Keratinocyte (primary cell): ENCODE measurements around the gene PRKCA. TPM values are rescaled to one million over a fixed set of nuclear protein-coding genes. Genes with fewer than 3 reads are reported as not detected.

Experiments used
- DNase-seq: peaks from one replicate; pipeline ENCODE4 v3.0.0-alpha.2; 2011; ENCODE audit warnings: low read depth, missing footprints, low spot score
- FAIRE-seq: peaks from 2 replicates; lab custom pipeline; 2011; peaks lifted over from hg19 to GRCh38; lab: Jason Lieb, UNC
- H2AFZ ChIP-seq: 2 replicates; pipeline ENCODE4 v1.6.0; 2012; ENCODE audit warnings: low read length, control low read depth, inconsistent platforms; ENCODE audit not compliant: control insufficient read depth
- H3K27ac ChIP-seq: 2 replicates; pipeline ENCODE4 v1.5.1; 2011; ENCODE audit warnings: low read length; ENCODE audit not compliant: control insufficient read depth, insufficient read depth
- H3K27me3 ChIP-seq: 3 replicates; pipeline ENCODE4 v1.6.0; 2011; ENCODE audit warnings: low read length; ENCODE audit not compliant: control insufficient read depth, insufficient read depth; ENCODE audit errors: extremely low read depth
- H3K36me3 ChIP-seq, 2 experiments: 2 replicates in 1 of 2; 3 replicates in 1 of 2; pipeline ENCODE4 v1.5.1; 2011; ENCODE audit warnings: low read length in 2 of 2, mild to moderate bottlenecking in 1 of 2; ENCODE audit not compliant: control insufficient read depth in 2 of 2, insufficient read depth in 2 of 2; ENCODE audit errors: extremely low read depth in 1 of 2
- H3K4me1 ChIP-seq: 3 replicates; pipeline ENCODE4 v1.5.1; 2011; ENCODE audit warnings: low read length; ENCODE audit not compliant: control insufficient read depth, insufficient read depth; ENCODE audit errors: extremely low read depth
- H3K4me2 ChIP-seq: 3 replicates; pipeline ENCODE4 v1.6.0; 2011; ENCODE audit warnings: low read depth, low read length; ENCODE audit not compliant: control insufficient read depth, insufficient read depth; ENCODE audit errors: extremely low read depth
- H3K4me3 ChIP-seq, 3 experiments: fragments of 200-600 bp in 1 of 3; sonication (generic) in 1 of 3; 2 replicates in 2 of 3; 3 replicates in 1 of 3; pipeline ENCODE4 v1.5.1; 2011 to 2016; ENCODE audit warnings: low read length in 3 of 3, mild to moderate bottlenecking in 3 of 3, control low read depth in 2 of 3, inconsistent platforms in 1 of 3, low read depth in 1 of 3, mixed read lengths in 1 of 3, mixed run types in 1 of 3, moderate library complexity in 1 of 3; ENCODE audit not compliant: control insufficient read depth in 2 of 3, insufficient read depth in 2 of 3; ENCODE audit errors: extremely low read depth in 1 of 3
- H3K79me2 ChIP-seq: 2 replicates; pipeline ENCODE4 v1.6.0; 2012; ENCODE audit warnings: low read length; ENCODE audit not compliant: control insufficient read depth, insufficient read depth
- H3K9ac ChIP-seq: 3 replicates; pipeline ENCODE4 v1.6.0; 2011; ENCODE audit warnings: low read length; ENCODE audit not compliant: control insufficient read depth, insufficient read depth; ENCODE audit errors: extremely low read depth
- H3K9me1 ChIP-seq: 3 replicates; pipeline ENCODE4 v1.6.0; 2011; ENCODE audit warnings: low read length; ENCODE audit not compliant: control insufficient read depth, insufficient read depth; ENCODE audit errors: extremely low read depth
- H3K9me3 ChIP-seq: 2 replicates; pipeline ENCODE4 v1.5.1; 2012; ENCODE audit warnings: low read depth, low read length; ENCODE audit not compliant: control insufficient read depth
- H4K20me1 ChIP-seq: 3 replicates; pipeline ENCODE4 v1.6.0; 2011; ENCODE audit warnings: low read length; ENCODE audit not compliant: control insufficient read depth, insufficient read depth; ENCODE audit errors: extremely low read depth
- EZH2 ChIP-seq: IDR thresholded peaks from one replicate; pipeline ENCODE4 v1.6.1; 2012; ENCODE audit warnings: inconsistent platforms, mild to moderate bottlenecking, low read length, moderate library complexity
- dilution Hi-C: fragments of 300-500 bp; cut with MboI; formaldehyde crosslinking; loops from one replicate; pipeline ENCODE4 v1.7.0; 2020; ENCODE audit warnings: low sequenced_read_pairs; ENCODE audit not compliant: extremely low pct_ligation_motif_present
- polyA plus RNA-seq, 5 experiments: library from polyadenylated mRNA; depleted of rRNA in 3 of 5; stranded (reverse) in 3 of 5; stranded (forward) in 1 of 5; unstranded in 1 of 5; fragments of >200 nt; gene quantifications; 1 replicate in 1 of 5; 2 replicates in 3 of 5; 3 replicates in 1 of 5; pipeline versions ENCODE4 v1.2.1 to v1.2.3, GENCODE V29; 2011 to 2012; ENCODE audit warnings: missing spikeins in 2 of 5, low read depth in 1 of 5, low replicate concordance in 1 of 5
- TF ChIP-seq, protein P1 (sequence below), 3 experiments: IDR thresholded peaks in 1 of 3; conservative IDR thresholded peaks in 1 of 3; optimal IDR thresholded peaks in 1 of 3; 2 replicates in 2 of 3; 3 replicates in 1 of 3; pipeline versions ENCODE3 to v1.5.1; 2011; ENCODE audit warnings: low read length in 3 of 3, mild to moderate bottlenecking in 3 of 3, moderate library complexity in 2 of 3, control low read depth in 1 of 3, inconsistent platforms in 1 of 3; ENCODE audit not compliant: insufficient read depth in 2 of 3; ENCODE audit errors: extremely low read depth in 1 of 3

Gene PRKCA
- polyA plus RNA-seq, 1 donor (not counting 4 experiments of a cell fraction or from before 2014, with no cell fraction given): 3.6 TPM

DNA sequence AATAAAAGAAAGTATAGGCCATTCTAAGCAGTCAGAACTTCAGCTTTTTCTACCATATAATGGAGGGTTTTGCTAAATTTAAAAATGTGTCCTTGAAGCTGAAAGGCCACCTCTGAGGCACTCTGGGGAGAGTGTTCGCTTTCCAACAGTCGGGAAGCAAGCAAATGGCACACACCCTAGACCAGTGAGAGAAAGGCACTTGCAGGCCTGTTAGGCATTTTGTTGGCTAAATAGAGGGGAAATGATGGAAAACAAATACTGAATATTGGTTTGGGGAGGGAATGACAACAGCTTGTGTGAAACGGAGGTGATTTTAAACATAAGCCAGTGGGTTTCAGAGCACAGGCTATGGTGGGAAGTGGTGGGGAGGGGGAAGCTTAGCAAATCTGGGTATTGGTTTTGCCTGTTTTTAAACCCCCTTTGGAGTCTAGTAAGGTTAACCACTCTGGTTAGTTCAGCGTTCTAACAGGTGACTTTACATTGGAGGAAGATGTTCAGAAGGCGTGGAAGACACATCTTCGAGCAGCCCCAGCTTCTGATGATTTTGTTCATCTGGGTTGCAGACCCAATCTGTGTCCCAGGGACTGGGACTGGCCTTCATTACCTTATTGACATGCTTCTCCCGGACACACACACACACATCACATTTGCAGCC is 90.5 kb downstream of the PRKCA start:
- dilution Hi-C loops: no loop called here
- H3K27me3 ChIP-seq: no peaks in the 10 kb centered on the region

DNA sequence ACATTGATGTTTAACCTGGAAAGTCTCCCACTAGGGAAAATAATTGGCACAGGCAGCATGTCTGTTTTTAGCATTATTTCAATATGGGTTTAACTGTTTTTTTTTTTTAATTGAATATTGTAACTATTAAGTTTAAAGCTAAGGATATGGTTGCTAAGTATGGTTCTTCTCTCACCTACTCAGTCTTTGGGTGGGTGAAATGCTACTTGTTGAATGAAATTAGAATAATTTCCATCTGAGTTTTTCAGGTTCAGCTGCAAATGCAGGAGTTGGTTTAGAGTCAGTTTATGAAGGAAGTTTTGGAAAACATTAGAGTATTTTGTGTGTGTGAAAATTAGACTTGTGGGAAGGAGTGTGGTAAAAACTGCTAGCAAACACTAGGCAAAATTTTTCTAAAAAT is 93.5 kb downstream of the PRKCA start:
- TF ChIP-seq, protein P1, sequence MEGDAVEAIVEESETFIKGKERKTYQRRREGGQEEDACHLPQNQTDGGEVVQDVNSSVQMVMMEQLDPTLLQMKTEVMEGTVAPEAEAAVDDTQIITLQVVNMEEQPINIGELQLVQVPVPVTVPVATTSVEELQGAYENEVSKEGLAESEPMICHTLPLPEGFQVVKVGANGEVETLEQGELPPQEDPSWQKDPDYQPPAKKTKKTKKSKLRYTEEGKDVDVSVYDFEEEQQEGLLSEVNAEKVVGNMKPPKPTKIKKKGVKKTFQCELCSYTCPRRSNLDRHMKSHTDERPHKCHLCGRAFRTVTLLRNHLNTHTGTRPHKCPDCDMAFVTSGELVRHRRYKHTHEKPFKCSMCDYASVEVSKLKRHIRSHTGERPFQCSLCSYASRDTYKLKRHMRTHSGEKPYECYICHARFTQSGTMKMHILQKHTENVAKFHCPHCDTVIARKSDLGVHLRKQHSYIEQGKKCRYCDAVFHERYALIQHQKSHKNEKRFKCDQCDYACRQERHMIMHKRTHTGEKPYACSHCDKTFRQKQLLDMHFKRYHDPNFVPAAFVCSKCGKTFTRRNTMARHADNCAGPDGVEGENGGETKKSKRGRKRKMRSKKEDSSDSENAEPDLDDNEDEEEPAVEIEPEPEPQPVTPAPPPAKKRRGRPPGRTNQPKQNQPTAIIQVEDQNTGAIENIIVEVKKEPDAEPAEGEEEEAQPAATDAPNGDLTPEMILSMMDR (optimal IDR thresholded peaks at IDR 0.05 in 1 of 3, IDR thresholded peaks at IDR 0.05 in 1 of 3, conservative IDR thresholded peaks at IDR 0.05 in 1 of 3; ENCODE audit: extremely low read depth in 1 of 3, insufficient read depth in 2 of 3, low read length in 3 of 3): no peak
- peaks cover under 1% of the 10 kb centered on the region for H3K79me2 ChIP-seq

More for the DNA sequence above, 90.5 kb downstream of the PRKCA start:
- Histone ChIP-seq H4K20me1 (no peaks in the 10 kb centered on the region), H3K36me3 (no peaks in the 10 kb centered on the region), H3K4me1 (no peaks in the 10 kb centered on the region), H3K9me3 (no peaks in the 10 kb centered on the region), H3K4me3 (no peak overlapping the region), H3K79me2 (no peaks in the 10 kb centered on the region), H3K27ac (no peak overlapping the region), H2AFZ (no peak overlapping the region), H3K9ac (no peak overlapping the region), H3K4me2 (no peak overlapping the region), H3K9me1 (no peaks in the 10 kb centered on the region)
- TF ChIP-seq, protein P1 (optimal IDR thresholded peaks at IDR 0.05 in 1 of 3, IDR thresholded peaks at IDR 0.05 in 1 of 3, conservative IDR thresholded peaks at IDR 0.05 in 1 of 3; ENCODE audit: extremely low read depth in 1 of 3, insufficient read depth in 2 of 3, low read length in 3 of 3): no peak
- no peak for TF ChIP-seq EZH2
- FAIRE-seq: no peak
- no peak for DNase-seq

More for the DNA sequence above, 93.5 kb downstream of the PRKCA start:
- Histone ChIP-seq H3K4me1 (no peaks in the 10 kb centered on the region), H3K4me3 (no peak overlapping the region), H3K9me3 (no peaks in the 10 kb centered on the region), H2AFZ (no peak overlapping the region), H3K36me3 (no peaks in the 10 kb centered on the region), H3K4me2 (no peak overlapping the region), H3K27me3 (no peaks in the 10 kb centered on the region), H3K9me1 (no peaks in the 10 kb centered on the region), H3K27ac (no peak overlapping the region), H4K20me1 (no peaks in the 10 kb centered on the region), H3K9ac (no peak overlapping the region)
- dilution Hi-C loops: no loop called here
- DNase-seq: no peak
- FAIRE-seq: no peak
